NT2/D1 (cell line): ENCODE results near the gene SNF8.

Experiments
- DNase-seq: peaks from one replicate; pipeline ENCODE4 v3.0.0-alpha.2; 2011; ENCODE audit warnings: low read depth, low spot score
- H3K27me3 ChIP-seq: 2 replicates; pipeline ENCODE4 v1.6.0; 2011; ENCODE audit warnings: mild to moderate bottlenecking; ENCODE audit not compliant: insufficient read length, insufficient read depth
- H3K36me3 ChIP-seq: 2 replicates; pipeline ENCODE4 v1.6.1; 2011; ENCODE audit warnings: mild to moderate bottlenecking, low read length, mixed read lengths; ENCODE audit not compliant: insufficient read depth, insufficient read length
- H3K4me1 ChIP-seq: 2 replicates; pipeline ENCODE4 v1.5.1; 2011; ENCODE audit not compliant: insufficient read depth, insufficient read length
- H3K4me3 ChIP-seq: 2 replicates; pipeline ENCODE4 v1.5.1; 2011; ENCODE audit warnings: low read depth; ENCODE audit not compliant: insufficient read length
- H3K9ac ChIP-seq: 2 replicates; pipeline ENCODE4 v1.6.0; 2011; ENCODE audit warnings: low read depth; ENCODE audit not compliant: insufficient read length
- H3K9me3 ChIP-seq: 2 replicates; pipeline ENCODE4 v1.5.1; 2011; ENCODE audit warnings: mild to moderate bottlenecking, low read length; ENCODE audit not compliant: insufficient read depth
- SUZ12 ChIP-seq: IDR thresholded peaks from 2 replicates; pipeline ENCODE4 v1.6.1; 2011; ENCODE audit not compliant: insufficient read length, insufficient read depth; ENCODE audit errors: extremely low read depth
- YY1 ChIP-seq: IDR thresholded peaks from 2 replicates; pipeline ENCODE4 v1.6.1; 2011; ENCODE audit not compliant: insufficient read length, insufficient read depth
- ZNF274 ChIP-seq: IDR thresholded peaks from 2 replicates; pipeline ENCODE4 v1.6.1; 2011; ENCODE audit warnings: mild to moderate bottlenecking, low read depth, low read length

SNF8 gene

DNA sequence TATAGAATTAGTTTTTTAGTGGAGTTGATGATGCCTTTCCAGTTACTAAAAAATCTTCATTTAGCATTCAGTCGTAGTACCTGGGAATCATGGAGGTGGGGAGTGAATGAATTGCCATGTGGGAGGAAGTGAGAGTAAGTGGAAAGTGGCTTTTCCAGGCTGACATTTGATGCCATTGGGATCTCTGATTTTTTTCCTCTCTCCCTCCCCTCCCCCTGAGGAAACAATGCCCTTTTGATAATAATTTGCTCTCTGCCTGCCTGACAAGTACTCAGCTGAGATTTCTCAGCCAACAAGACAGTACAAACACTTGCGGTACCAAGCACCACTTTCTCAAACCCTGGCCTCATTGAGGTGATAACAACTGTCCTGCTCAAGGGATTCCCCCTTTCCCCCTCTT lies 34.3 kb downstream of the SNF8 start:
- Histone ChIP-seq H3K9me3 (no peaks in the 10 kb centered on the region), H3K4me3 (no peak overlapping the region), H3K27me3 (no peaks in the 10 kb centered on the region), H3K36me3 (peaks cover 61% of the 10 kb centered on the region), H3K9ac (no peak overlapping the region), H3K4me1 (no peaks in the 10 kb centered on the region)
- no peak for DNase-seq
- no peak for TF ChIP-seq ZNF274
- no peak for TF ChIP-seq SUZ12
- no peak for TF ChIP-seq YY1

DNA sequence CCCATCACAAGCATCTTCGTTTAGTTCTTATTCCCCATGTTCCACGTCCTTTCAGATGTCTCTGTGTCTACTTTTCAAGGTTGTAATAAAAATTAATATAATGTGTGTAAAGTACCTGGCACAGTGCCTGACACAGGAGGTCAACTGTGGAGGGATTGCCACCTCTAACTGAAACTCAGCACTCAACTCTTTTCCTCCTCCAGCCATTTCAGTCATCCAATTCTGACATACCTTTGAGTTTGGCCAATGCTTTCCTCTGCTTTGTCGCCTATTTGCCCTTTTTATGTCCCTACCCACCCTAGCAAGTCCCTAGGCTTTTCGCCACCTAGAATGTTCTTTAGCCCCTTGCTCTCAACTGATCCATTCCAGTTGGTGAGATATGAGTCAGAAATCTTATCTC lies 34.9 kb downstream of the SNF8 start:
- no peaks in the 10 kb centered on the region for H3K4me1 ChIP-seq
- peaks cover 57% of the 10 kb centered on the region for H3K36me3 ChIP-seq
- TF ChIP-seq YY1, result no peak
- TF ChIP-seq SUZ12, result no peak
- no peak for TF ChIP-seq ZNF274
- DNase-seq, result no peak
- no peaks in the 10 kb centered on the region for H3K27me3 ChIP-seq
- peak overlapping the region; percentile 72 for H3K4me3 ChIP-seq
- no peaks in the 10 kb centered on the region for H3K9me3 ChIP-seq
- H3K9ac ChIP-seq, result peak overlapping the region; percentile 90

DNA sequence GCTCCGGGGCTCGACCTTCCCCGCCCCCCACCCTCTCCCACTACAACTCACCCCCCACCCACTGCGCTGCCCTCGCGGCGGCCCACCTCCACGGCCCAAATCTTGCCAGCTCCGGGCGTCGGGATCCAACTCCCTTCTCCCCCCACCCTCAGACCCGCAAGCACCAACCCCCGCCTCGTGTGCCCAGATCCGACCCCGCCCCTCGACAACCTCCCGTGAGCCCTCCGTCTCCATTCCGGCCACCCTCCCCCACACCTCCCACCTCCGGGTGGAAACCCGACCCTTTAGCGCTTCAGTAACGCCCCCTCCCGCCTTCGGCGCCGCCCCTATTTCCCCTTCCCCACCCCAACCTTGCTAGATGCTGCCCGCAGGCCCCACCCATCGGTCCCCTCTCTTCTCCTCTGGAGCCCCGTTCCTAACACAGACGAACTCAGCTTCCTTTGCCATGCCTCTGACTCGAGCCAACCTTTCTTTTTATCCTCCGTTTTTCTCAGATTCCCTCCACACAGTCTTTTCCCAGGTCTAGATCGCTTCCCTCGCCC lies 35.7 kb downstream of the SNF8 start:
- TF ChIP-seq ZNF274, result no peak
- TF ChIP-seq SUZ12, result no peak
- no peak for TF ChIP-seq YY1
- H3K36me3 ChIP-seq, result peaks cover 49% of the 10 kb centered on the region
- DNase-seq, result peak; percentile 86

GRCh38 chr17:48908047-48908843 lies 36.4 kb downstream of the SNF8 start, which contains the start of gene UBE2Z:
TSS of gene UBE2Z (plus strand) at chr17:48908407. CDS start at chr17:48908504, 97 bp downstream.
- peak within 1 kb of the TSS; percentile 96 for H3K9ac ChIP-seq
- no peaks in the 10 kb centered on the region for H3K4me1 ChIP-seq
- peaks cover 43% of the 10 kb centered on the region for H3K36me3 ChIP-seq
- no peaks in the 10 kb centered on the region for H3K9me3 ChIP-seq
- peak within 1 kb of the TSS; percentile 82 for H3K4me3 ChIP-seq
- DNase-seq, result peak; percentile 91
- H3K27me3 ChIP-seq, result no peaks in the 10 kb centered on the region
- TF ChIP-seq ZNF274, result no peak
- peak; percentile 42 for TF ChIP-seq YY1

More for the DNA sequence above, 35.7 kb downstream of the SNF8 start:
- no peaks in the 10 kb centered on the region for H3K4me1 ChIP-seq
- H3K27me3 ChIP-seq, result no peaks in the 10 kb centered on the region
- H3K9me3 ChIP-seq, result no peaks in the 10 kb centered on the region
- peak overlapping the region; percentile 82 for H3K4me3 ChIP-seq
- H3K9ac ChIP-seq, result peak overlapping the region; percentile 96

GRCh38 chr17:48907713-48908046 lies 37.0 kb downstream of the SNF8 start:
- TF ChIP-seq YY1, result no peak
- no peak for TF ChIP-seq SUZ12
- no peaks in the 10 kb centered on the region for H3K27me3 ChIP-seq
- H3K9ac ChIP-seq, result peak overlapping the region; percentile 96
- peaks cover 38% of the 10 kb centered on the region for H3K36me3 ChIP-seq
- no peaks in the 10 kb centered on the region for H3K9me3 ChIP-seq
- peak overlapping the region; percentile 82 for H3K4me3 ChIP-seq
- DNase-seq, result no peak
- no peaks in the 10 kb centered on the region for H3K4me1 ChIP-seq

DNA sequence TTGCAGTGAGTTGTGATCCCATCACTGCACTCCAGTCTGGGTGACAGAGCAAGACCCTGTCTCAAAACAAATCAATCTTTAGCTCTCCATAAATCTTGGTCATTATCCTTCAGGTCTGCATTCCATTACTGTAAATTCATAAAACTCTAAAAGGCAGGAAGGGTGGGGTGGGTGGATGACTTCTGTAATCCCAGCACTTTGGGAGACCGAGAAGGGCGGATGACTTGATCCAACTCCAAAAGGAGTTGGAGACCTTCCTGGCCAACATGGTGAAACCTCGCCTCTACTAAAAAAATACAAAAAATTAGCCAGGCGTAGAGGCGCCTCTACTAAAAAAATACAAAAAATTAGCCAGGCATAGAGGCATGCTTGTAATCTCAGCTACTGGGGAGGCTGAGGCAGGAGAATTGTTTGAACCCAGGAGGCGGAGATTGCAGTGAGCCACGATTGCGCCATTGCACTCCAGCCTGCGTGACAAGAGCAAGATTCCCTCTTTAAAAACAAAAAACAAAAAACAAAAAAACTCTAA lies 38.6 kb downstream of the SNF8 start:
- Histone ChIP-seq H3K9me3 (no peaks in the 10 kb centered on the region), H3K9ac (no peak overlapping the region), H3K27me3 (no peaks in the 10 kb centered on the region), H3K36me3 (peaks cover 22% of the 10 kb centered on the region), H3K4me3 (no peak overlapping the region), H3K4me1 (no peaks in the 10 kb centered on the region)
- no peak for DNase-seq
- TF ChIP-seq YY1 (no peak), ZNF274 (no peak), SUZ12 (no peak)

- TF ChIP-seq YY1 (no peak), ZNF274 (no peak), SUZ12 (no peak)
- Histone ChIP-seq H3K9me3 (no peaks in the 10 kb centered on the region), H3K4me1 (no peaks in the 10 kb centered on the region), H3K9ac (no peak overlapping the region), H3K36me3 (peaks cover 8% of the 10 kb centered on the region), H3K27me3 (no peaks in the 10 kb centered on the region), H3K4me3 (no peak overlapping the region)
- DNase-seq, result no peak
These were observed 40.2 kb downstream of the SNF8 start for GRCh38 chr17:48904428-48904827.

DNA sequence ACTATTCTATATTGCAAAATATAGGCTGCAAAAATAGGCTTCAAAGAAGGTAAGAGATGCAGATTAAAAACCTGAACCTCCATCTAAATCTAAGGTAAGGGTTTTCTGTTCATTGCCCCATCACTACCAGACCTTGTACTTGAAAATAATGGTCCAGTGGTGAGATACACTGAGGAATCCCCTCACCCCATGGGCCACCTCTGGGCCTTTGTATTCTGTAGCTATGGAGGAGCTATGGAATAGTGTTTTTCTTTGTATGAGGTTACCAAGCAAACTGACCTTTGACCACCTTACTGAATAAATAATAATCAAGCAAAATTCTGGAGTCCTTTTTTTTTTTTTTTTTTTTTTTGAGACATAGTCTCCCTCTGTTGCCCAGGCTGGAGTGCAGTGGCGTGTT lies 41.2 kb downstream of the SNF8 start:
- no peaks in the 10 kb centered on the region for H3K4me1 ChIP-seq
- H3K4me3 ChIP-seq, result no peak overlapping the region
- H3K27me3 ChIP-seq, result no peaks in the 10 kb centered on the region
- TF ChIP-seq SUZ12, result no peak
- TF ChIP-seq ZNF274, result no peak
- TF ChIP-seq YY1, result no peak
- no peak for DNase-seq
- peaks cover 12% of the 10 kb centered on the region for H3K36me3 ChIP-seq
- no peaks in the 10 kb centered on the region for H3K9me3 ChIP-seq
- H3K9ac ChIP-seq, result no peak overlapping the region
